K562 (cell line): ENCODE measurements around the gene GNAI2. TPM values are rescaled to one million over a fixed set of nuclear protein-coding genes. Genes with fewer than 3 reads are reported as not detected.

ENCODE experiments used
- ELF4 ChIP-seq: fragments of 450-650 bp; formaldehyde crosslinking; IDR thresholded peaks from 2 replicates; pipeline ENCODE4 v1.4.0; 2022; ENCODE audit warnings: missing genetic modification characterization
- LEF1 ChIP-seq: fragments of 450-650 bp; IDR thresholded peaks from 2 replicates; pipeline ENCODE4 v1.6.1; 2016; ENCODE audit warnings: mild to moderate bottlenecking
- MED1 ChIP-seq: sonication (generic); formaldehyde crosslinking; IDR thresholded peaks from 2 replicates; pipeline ENCODE4 v1.8.1; 2023; ENCODE audit warnings: missing genetic modification reagents, borderline replicate concordance
- PML ChIP-seq: IDR thresholded peaks from 2 replicates; pipeline ENCODE4 v1.6.1; 2012; ENCODE audit warnings: low read length, inconsistent platforms
- RBBP5 ChIP-seq: fragments of 200-600 bp; sonication (generic); IDR thresholded peaks from 2 replicates; pipeline ENCODE4 v1.6.1; 2012; ENCODE audit warnings: borderline replicate concordance, mild to moderate bottlenecking, low read length, control low read depth, inconsistent platforms; ENCODE audit not compliant: insufficient read depth, poor library complexity, severe bottlenecking
- ZKSCAN1 ChIP-seq: fragments of 150-350 bp; IDR thresholded peaks from 2 replicates; pipeline ENCODE4 v1.6.1; 2016; ENCODE audit warnings: low read depth, low read length
- ZNF408 ChIP-seq: fragments of 250-450 bp; sonication (Bioruptor Pico); IDR thresholded peaks from 2 replicates; pipeline ENCODE4 v1.4.0; 2020; ENCODE audit warnings: low read depth, mild to moderate bottlenecking, moderate library complexity
- ZNF431 ChIP-seq: sonication (generic); formaldehyde crosslinking; IDR thresholded peaks from 2 replicates; pipeline ENCODE4 v1.8.0; 2022; ENCODE audit warnings: mild to moderate bottlenecking, missing genetic modification reagents
- polyA plus RNA-seq, 8 experiments: library from polyadenylated mRNA; depleted of rRNA in 4 of 8; stranded (reverse) in 5 of 8; unstranded in 3 of 8; fragments of >200 nt; fragmentation: Nextera tagmentation in 2 of 8; fragmentation: Illumina TruSeq in 1 of 8; extraction: Ambion mirVana in 2 of 8; extraction: Trizol in 1 of 8; gene quantifications; 2 replicates each; pipeline versions ENCODE4 v1.2.1 to v1.2.3, GENCODE V29; 2011 to 2014; ENCODE audit warnings: inconsistent platforms in 1 of 8, missing spikeins in 1 of 8
- total RNA-seq, 7 experiments: library from RNA; depleted of rRNA in 6 of 7; stranded (reverse); fragments of >200 nt in 6 of 7; fragmentation: Illumina TruSeq in 2 of 7; extraction: Trizol in 2 of 7; gene quantifications; 2 replicates each; pipeline versions ENCODE4 v1.2.1 to v1.2.3, GENCODE V29; 2011 to 2021; ENCODE audit warnings: low replicate concordance in 1 of 7
- TF ChIP-seq, protein P1 (sequence below), 3 experiments: IDR thresholded peaks in 2 of 3; conservative IDR thresholded peaks in 1 of 3; 2 replicates each; pipeline ENCODE4 v1.5.1; 2011 to 2012; ENCODE audit warnings: low read length in 3 of 3, mild to moderate bottlenecking in 3 of 3, control low read depth in 2 of 3, improper control_type of control experiment in 1 of 3, inconsistent platforms in 1 of 3, low read depth in 1 of 3, mixed read lengths in 1 of 3, moderate library complexity in 1 of 3; ENCODE audit not compliant: insufficient read depth in 2 of 3
- TF ChIP-seq, protein P2 (sequence below): fragments of 450-650 bp; IDR thresholded peaks from 2 replicates; pipeline ENCODE4 v1.7.0; 2016; ENCODE audit warnings: borderline replicate concordance
- TF ChIP-seq, protein P3 (sequence below), 2 experiments: IDR thresholded peaks in 1 of 2; conservative IDR thresholded peaks in 1 of 2; 2 replicates each; pipeline ENCODE4 v1.6.1; 2016; ENCODE audit warnings: low read depth in 2 of 2, mild to moderate bottlenecking in 1 of 2, missing compliant biosample characterization in 1 of 2, missing genetic modification characterization in 1 of 2, moderate library complexity in 1 of 2

GNAI2 gene
- total and polyA plus RNA-seq, 9 of the 15 experiments (the other 6 are each of a cell fraction or from before 2014, with no cell fraction given), result 1.1 to 72.2 (median 42.7) TPM

DNA sequence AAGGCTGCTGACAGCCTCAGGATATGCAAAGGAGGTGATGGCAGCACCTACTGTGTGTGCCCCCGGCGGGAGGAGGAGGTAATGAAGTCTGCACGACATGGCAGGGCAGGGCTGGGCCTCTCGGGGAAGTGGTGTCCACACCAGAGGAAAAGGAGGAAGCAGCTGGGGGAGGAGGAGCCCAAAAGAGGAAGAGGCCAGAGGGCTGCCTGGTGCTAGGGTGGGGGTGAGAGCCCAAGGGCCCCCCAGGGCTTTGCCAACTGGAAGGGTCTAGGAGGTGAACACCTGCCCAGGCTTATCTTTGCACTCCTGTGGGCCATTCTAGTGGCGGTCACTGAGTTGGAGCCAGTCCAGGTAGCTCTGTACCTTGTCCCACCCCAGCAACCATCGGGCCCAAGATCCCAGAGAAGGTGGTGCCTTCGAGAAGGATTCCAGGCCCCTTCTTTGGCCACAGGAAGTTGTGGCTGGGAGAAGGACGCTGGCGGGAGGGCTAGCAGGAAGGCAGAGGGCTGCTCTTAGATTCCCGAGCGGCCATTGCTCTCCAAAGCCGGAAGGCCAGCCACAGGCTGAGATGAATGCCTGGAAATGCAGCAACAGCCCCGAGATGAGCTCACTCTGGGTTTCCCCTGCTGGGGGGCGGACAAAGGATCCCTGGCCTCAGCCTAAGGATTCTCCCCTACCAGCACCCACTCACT lies 7.0 kb downstream of the GNAI2 start (continued):
- TF ChIP-seq, protein P1, sequence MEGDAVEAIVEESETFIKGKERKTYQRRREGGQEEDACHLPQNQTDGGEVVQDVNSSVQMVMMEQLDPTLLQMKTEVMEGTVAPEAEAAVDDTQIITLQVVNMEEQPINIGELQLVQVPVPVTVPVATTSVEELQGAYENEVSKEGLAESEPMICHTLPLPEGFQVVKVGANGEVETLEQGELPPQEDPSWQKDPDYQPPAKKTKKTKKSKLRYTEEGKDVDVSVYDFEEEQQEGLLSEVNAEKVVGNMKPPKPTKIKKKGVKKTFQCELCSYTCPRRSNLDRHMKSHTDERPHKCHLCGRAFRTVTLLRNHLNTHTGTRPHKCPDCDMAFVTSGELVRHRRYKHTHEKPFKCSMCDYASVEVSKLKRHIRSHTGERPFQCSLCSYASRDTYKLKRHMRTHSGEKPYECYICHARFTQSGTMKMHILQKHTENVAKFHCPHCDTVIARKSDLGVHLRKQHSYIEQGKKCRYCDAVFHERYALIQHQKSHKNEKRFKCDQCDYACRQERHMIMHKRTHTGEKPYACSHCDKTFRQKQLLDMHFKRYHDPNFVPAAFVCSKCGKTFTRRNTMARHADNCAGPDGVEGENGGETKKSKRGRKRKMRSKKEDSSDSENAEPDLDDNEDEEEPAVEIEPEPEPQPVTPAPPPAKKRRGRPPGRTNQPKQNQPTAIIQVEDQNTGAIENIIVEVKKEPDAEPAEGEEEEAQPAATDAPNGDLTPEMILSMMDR (IDR thresholded peaks at IDR 0.05 in 2 of 3, conservative IDR thresholded peaks at IDR 0.05 in 1 of 3; ENCODE audit: insufficient read depth in 2 of 3, low read depth in 1 of 3, low read length in 3 of 3), result 0 out of 6 replicates have a peak, but pooled peaks of 1 of the 3 experiments have one; percentile 10
- TF ChIP-seq ZKSCAN1 (peak; percentile 99), PML (no peak), LEF1 (no peak), ZNF431 (CRISPR knock-in tag) (no peak), ELF4 (CRISPR knock-in tag) (no peak), RBBP5 (peak; percentile 40), ZNF408 (CRISPR knock-in tag) (no peak), MED1 (CRISPR knock-in tag) (no peak)
- TF ChIP-seq, protein P2, sequence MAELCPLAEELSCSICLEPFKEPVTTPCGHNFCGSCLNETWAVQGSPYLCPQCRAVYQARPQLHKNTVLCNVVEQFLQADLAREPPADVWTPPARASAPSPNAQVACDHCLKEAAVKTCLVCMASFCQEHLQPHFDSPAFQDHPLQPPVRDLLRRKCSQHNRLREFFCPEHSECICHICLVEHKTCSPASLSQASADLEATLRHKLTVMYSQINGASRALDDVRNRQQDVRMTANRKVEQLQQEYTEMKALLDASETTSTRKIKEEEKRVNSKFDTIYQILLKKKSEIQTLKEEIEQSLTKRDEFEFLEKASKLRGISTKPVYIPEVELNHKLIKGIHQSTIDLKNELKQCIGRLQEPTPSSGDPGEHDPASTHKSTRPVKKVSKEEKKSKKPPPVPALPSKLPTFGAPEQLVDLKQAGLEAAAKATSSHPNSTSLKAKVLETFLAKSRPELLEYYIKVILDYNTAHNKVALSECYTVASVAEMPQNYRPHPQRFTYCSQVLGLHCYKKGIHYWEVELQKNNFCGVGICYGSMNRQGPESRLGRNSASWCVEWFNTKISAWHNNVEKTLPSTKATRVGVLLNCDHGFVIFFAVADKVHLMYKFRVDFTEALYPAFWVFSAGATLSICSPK, result no peak
- TF ChIP-seq, protein P3, sequence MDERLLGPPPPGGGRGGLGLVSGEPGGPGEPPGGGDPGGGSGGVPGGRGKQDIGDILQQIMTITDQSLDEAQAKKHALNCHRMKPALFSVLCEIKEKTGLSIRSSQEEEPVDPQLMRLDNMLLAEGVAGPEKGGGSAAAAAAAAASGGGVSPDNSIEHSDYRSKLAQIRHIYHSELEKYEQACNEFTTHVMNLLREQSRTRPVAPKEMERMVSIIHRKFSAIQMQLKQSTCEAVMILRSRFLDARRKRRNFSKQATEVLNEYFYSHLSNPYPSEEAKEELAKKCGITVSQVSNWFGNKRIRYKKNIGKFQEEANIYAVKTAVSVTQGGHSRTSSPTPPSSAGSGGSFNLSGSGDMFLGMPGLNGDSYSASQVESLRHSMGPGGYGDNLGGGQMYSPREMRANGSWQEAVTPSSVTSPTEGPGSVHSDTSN (CRISPR knock-in tag; IDR thresholded peaks at IDR 0.05; ENCODE audit: low read depth), result no peak
- TF ChIP-seq, protein P3 (tag; conservative IDR thresholded peaks at IDR 0.05; ENCODE audit: low read depth), result no peak
